Thoracic aorta (tissue), 2 donors: ENCODE results near the gene SLC28A1. TPM values are rescaled to one million over a fixed set of nuclear protein-coding genes. Genes with fewer than 3 reads are reported as not detected.

Experiments
- ATAC-seq: fragments of 150-250 bp; one replicate; pipeline ENCODE4 v1.8.0; 2017; ENCODE audit warnings: low read depth; ENCODE audit not compliant: insufficient number of reproducible peaks, low FRiP score
- DNase-seq: peaks from one replicate; pipeline ENCODE4 v3.0.0-alpha.2; 2020; ENCODE audit warnings: low spot score
- H3K27ac ChIP-seq, 2 donors: fragments of 200-600 bp; sonication (generic); 1 replicate in 1 of 2; 2 replicates in 1 of 2; pipeline ENCODE4 v1.5.1; 2016; ENCODE audit warnings: mild to moderate bottlenecking in 2 of 2, moderate library complexity in 2 of 2
- H3K27me3 ChIP-seq: fragments of 200-600 bp; sonication (generic); replicated peaks from 2 replicates; pipeline ENCODE4 v1.6.0; 2016; ENCODE audit warnings: mild to moderate bottlenecking; ENCODE audit not compliant: insufficient read depth
- H3K36me3 ChIP-seq: fragments of 200-600 bp; sonication (generic); one replicate; pipeline ENCODE4 v1.5.1; 2016
- H3K4me1 ChIP-seq, 2 donors: fragments of 200-600 bp; sonication (generic); 1 replicate in 1 of 2; 2 replicates in 1 of 2; pipeline versions ENCODE4 v1.5.1 to v1.6.0; 2016; ENCODE audit warnings: low read depth in 2 of 2, mild to moderate bottlenecking in 1 of 2; ENCODE audit not compliant: control insufficient read depth in 1 of 2
- H3K4me3 ChIP-seq: fragments of 200-600 bp; sonication (generic); 2 replicates; pipeline ENCODE4 v1.5.1; 2016; ENCODE audit warnings: mild to moderate bottlenecking
- H3K9me3 ChIP-seq: fragments of 200-600 bp; sonication (generic); 2 replicates; pipeline ENCODE4 v1.5.1; 2016
- total RNA-seq, 2 donors: library from RNA; depleted of rRNA; stranded (reverse); fragments of >200 nt; gene quantifications; one replicate each; pipeline versions ENCODE4 v1.1.0 to v1.2.3, GENCODE V29; 2016
- TF ChIP-seq, protein P1 (sequence below): fragments of 200-600 bp; sonication (generic); IDR thresholded peaks from one replicate; pipeline ENCODE4 v1.5.1; 2019; ENCODE audit warnings: antibody characterized with exemption

SLC28A1 gene, protein sequence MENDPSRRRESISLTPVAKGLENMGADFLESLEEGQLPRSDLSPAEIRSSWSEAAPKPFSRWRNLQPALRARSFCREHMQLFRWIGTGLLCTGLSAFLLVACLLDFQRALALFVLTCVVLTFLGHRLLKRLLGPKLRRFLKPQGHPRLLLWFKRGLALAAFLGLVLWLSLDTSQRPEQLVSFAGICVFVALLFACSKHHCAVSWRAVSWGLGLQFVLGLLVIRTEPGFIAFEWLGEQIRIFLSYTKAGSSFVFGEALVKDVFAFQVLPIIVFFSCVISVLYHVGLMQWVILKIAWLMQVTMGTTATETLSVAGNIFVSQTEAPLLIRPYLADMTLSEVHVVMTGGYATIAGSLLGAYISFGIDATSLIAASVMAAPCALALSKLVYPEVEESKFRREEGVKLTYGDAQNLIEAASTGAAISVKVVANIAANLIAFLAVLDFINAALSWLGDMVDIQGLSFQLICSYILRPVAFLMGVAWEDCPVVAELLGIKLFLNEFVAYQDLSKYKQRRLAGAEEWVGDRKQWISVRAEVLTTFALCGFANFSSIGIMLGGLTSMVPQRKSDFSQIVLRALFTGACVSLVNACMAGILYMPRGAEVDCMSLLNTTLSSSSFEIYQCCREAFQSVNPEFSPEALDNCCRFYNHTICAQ
- total RNA-seq, result 1 to 10 TPM in 1 of 2 donors, under 1 TPM in 1; 0.41 to 1.6 TPM

- H3K27ac ChIP-seq, result peak within 1 kb of the TSS; percentile 72 to 83
- DNase-seq, result no peak
- H3K9me3 ChIP-seq, result no peaks in the 10 kb centered on the region
- TF ChIP-seq, protein P1, sequence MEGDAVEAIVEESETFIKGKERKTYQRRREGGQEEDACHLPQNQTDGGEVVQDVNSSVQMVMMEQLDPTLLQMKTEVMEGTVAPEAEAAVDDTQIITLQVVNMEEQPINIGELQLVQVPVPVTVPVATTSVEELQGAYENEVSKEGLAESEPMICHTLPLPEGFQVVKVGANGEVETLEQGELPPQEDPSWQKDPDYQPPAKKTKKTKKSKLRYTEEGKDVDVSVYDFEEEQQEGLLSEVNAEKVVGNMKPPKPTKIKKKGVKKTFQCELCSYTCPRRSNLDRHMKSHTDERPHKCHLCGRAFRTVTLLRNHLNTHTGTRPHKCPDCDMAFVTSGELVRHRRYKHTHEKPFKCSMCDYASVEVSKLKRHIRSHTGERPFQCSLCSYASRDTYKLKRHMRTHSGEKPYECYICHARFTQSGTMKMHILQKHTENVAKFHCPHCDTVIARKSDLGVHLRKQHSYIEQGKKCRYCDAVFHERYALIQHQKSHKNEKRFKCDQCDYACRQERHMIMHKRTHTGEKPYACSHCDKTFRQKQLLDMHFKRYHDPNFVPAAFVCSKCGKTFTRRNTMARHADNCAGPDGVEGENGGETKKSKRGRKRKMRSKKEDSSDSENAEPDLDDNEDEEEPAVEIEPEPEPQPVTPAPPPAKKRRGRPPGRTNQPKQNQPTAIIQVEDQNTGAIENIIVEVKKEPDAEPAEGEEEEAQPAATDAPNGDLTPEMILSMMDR, result no peak
- no peak within 1 kb of the TSS for H3K4me3 ChIP-seq
- H3K27me3 ChIP-seq, result no peaks in the 10 kb centered on the region
- peaks cover 3 to 63% of the 10 kb centered on the region in 2 donors for H3K4me1 ChIP-seq
- no peak for ATAC-seq
- no peaks in the 10 kb centered on the region for H3K36me3 ChIP-seq
Observed at GRCh38 chr15:84883916-84884781, at the start of gene SLC28A1. Gene SLC28A1 (plus strand): TSS chr15:84884662. CDS start chr15:84887761, 3,099 bp downstream.

GRCh38 chr15:84834969-84835368 is 49.5 kb upstream of the SLC28A1 start:
- no peak for ATAC-seq
- DNase-seq, result no peak
- no peaks in the 10 kb centered on the region for H3K9me3 ChIP-seq
- H3K27ac ChIP-seq, result peak overlapping the region; percentile 35 to 40
- no peak overlapping the region for H3K4me3 ChIP-seq
- TF ChIP-seq, protein P1, result no peak
- H3K4me1 ChIP-seq, result peaks cover 19 to 93% of the 10 kb centered on the region in 2 donors
- no peaks in the 10 kb centered on the region for H3K27me3 ChIP-seq
- H3K36me3 ChIP-seq, result peaks cover 19% of the 10 kb centered on the region

DNA sequence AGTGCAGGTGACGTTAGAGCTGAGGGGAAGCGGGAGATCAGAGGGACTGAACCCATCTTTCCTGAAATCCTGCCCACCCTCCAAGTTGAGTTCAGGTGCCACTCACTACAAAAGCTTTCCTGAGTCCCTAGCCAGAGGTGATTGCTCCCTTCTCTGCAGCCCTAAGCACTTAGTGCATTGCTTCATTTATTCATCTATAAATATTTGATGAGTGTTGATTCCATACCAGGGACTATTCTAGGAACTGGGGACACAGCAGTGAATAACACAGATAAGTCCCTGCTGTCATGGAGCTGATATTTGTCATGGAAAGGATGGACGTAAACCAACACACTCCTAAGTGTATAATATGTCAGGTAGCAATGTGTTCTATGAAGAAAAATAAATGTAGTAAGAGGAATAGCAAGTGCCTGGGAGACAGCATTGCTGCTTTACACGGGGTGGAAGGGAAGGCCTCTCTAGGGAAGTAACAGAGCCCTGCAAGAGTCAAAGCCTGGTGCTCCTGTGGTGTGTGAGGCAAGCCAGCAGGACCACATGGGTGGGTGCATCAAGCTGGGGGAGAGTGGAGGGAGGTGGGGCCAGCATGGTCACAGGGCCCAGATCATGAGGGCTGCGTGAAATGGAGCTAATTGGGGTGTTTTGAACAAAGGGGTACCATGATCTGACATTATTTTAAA is 48.7 kb upstream of the SLC28A1 start:
- Histone ChIP-seq H3K27me3 (no peaks in the 10 kb centered on the region), H3K36me3 (peaks cover 19% of the 10 kb centered on the region), H3K4me1 (peaks cover 26 to 95% of the 10 kb centered on the region in 2 donors), H3K4me3 (no peak overlapping the region), H3K9me3 (no peaks in the 10 kb centered on the region), H3K27ac (peak overlapping the region; percentile 35 to 40)
- ATAC-seq (no peak), DNase-seq (no peak)
- TF ChIP-seq, protein P1, result no peak

GRCh38 chr15:84836844-84837243 is 47.6 kb upstream of the SLC28A1 start:
- Histone ChIP-seq H3K27me3 (no peaks in the 10 kb centered on the region), H3K4me1 (peaks cover 28 to 95% of the 10 kb centered on the region in 2 donors), H3K36me3 (peaks cover 19% of the 10 kb centered on the region), H3K9me3 (no peaks in the 10 kb centered on the region), H3K4me3 (no peak overlapping the region), H3K27ac (peak overlapping the region; percentile 40 to 50)
- TF ChIP-seq, protein P1, result no peak
- no peak for DNase-seq
- no peak for ATAC-seq
